LoVo (cell line): ENCODE results near the gene FTCDNL1.
A peak's percentile ranks its signal among the peaks of the same experiment; 100 is the strongest.

Experiments used
- DNase-seq: peaks from one replicate; pipeline ENCODE4 v3.0.0-alpha.2; 2016; ENCODE audit warnings: low spot score

FTCDNL1 gene

GRCh38 chr2:199742884-199743283, 108.1 kb downstream of the FTCDNL1 start:
- no peak for DNase-seq

GRCh38 chr2:199740111-199740428, 110.9 kb downstream of the FTCDNL1 start:
- no peak for DNase-seq

- DNase-seq = peak; percentile 74
These were observed 111.4 kb downstream of the FTCDNL1 start for GRCh38 chr2:199739413-199740110.

GRCh38 chr2:199738727-199739412, 112.1 kb downstream of the FTCDNL1 start:
- peak; percentile 73 for DNase-seq

GRCh38 chr2:199734651-199735050, 116.3 kb downstream of the FTCDNL1 start:
- no peak for DNase-seq

GRCh38 chr2:199734011-199734410, 117.0 kb downstream of the FTCDNL1 start:
- no peak for DNase-seq

- DNase-seq = no peak
These were observed 123.2 kb downstream of the FTCDNL1 start for GRCh38 chr2:199727801-199728200.

GRCh38 chr2:199727306-199727705, 123.7 kb downstream of the FTCDNL1 start:
- DNase-seq = no peak

- DNase-seq = no peak
These were observed 132.9 kb downstream of the FTCDNL1 start for GRCh38 chr2:199718074-199718473.

GRCh38 chr2:199717587-199717907, 133.4 kb downstream of the FTCDNL1 start:
- DNase-seq = no peak

GRCh38 chr2:199716807-199717586, 134.0 kb downstream of the FTCDNL1 start:
- peak; percentile 56 for DNase-seq

GRCh38 chr2:199713746-199714145, 137.2 kb downstream of the FTCDNL1 start:
- no peak for DNase-seq

- no peak for DNase-seq
These were observed 140.4 kb downstream of the FTCDNL1 start for GRCh38 chr2:199710551-199710950.
